ENCODE measurements around the gene INPP1.
A peak's percentile ranks its signal among the peaks of the same experiment; 100 is the strongest.
"Not testable (repeated sequence)": the region's sequence is repeated elsewhere in the genome, so short reads cannot be mapped to it uniquely, and the experiment has no call there.

Gene INPP1

GRCh38 chr2:190343536-190344275, at the start of gene INPP1:
Gene INPP1 (plus strand): TSS chr2:190343589. CDS start chr2:190360103, 16,514 bp downstream.
- peak; percentile 87 for FAIRE-seq
- DNase-seq (ENCODE audit: insufficient read length, low spot score): peak; percentile 34

DNA sequence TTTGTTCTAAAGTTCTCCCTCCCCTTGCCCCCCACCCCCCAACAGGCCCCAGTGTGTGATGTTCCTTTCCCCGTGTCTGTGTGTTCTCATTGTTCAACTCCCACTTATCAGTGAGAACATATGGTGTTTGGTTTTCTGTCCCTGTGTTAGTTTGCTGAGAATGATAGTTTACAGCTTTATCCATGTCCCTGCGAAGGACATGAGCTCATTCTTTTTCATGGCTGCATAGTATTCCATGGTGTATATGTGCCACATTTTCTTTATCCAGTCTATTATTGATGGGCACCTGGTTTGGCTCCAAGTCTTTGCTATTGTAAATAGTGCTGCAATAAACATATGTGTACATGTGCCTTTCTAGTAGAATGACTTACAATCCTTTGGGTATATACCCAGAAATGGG, 45.5 kb upstream of the INPP1 start:
- FAIRE-seq; DNase-seq (ENCODE audit: insufficient read length, low spot score): not testable (repeated sequence)

DNA sequence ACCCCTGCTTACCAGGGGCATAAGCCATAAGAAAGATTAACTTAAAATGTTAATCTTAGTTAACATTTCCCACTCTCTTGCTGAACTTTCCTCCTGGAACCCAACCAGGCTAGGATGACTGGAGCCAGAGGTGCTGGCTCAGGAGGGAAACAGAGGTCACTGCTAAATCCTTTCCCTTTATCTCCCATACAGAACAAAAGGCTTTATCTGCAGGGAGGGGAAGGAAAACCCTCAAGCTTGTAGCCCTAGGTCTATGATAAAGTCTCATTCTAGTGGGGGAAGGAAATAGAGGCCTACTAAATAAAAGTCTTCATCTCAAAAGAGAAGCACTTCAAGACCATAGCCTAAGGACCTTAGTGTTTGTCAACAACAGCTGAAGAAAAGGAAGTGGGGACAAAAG, 42.4 kb upstream of the INPP1 start:
- DNase-seq (ENCODE audit: insufficient read length, low spot score) (no peak), FAIRE-seq (no peak)

DNA sequence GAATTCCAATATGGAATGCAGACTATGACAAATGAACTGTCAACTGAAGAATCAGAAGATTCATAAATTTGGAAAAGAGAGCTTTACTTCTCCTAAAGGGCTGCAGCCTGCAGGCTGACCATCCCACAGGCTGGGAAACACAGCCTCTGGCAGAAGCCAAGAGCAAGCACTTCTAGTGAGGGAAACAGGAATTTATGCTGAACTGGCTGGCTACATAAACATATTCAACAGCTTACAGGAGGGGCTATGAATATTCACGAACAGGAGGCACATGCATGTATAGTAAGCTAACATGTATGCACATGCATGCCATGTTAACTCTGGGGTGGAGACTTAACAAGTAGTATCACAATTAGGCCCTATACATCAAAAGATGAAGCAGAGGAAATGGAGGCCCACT, 41.3 kb upstream of the INPP1 start:
- DNase-seq (ENCODE audit: insufficient read length, low spot score): no peak
- no peak for FAIRE-seq

GRCh38 chr2:190303647-190304046, 39.7 kb upstream of the INPP1 start:
- FAIRE-seq: no peak
- DNase-seq (ENCODE audit: insufficient read length, low spot score): no peak

DNA sequence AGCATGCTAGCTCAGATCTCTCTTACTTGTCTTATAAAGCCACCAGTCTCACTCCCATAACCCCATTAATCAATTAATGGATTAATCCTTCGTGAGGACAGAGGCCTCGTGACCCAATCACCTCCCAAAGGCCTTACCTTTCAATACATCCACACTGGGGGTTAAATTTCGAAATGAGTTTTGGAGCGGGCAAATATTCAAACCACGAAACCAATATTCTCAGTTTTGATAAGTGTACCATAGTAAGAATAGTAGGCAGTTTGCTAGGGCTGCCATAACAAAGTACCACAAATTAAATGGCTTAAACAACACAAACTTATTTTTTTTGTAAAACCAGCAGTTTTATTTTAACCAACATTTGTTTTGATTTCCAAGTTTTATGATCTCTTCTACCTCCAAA, 39.0 kb upstream of the INPP1 start:
- FAIRE-seq (peak; percentile 82), DNase-seq (ENCODE audit: insufficient read length, low spot score) (no peak)

DNA sequence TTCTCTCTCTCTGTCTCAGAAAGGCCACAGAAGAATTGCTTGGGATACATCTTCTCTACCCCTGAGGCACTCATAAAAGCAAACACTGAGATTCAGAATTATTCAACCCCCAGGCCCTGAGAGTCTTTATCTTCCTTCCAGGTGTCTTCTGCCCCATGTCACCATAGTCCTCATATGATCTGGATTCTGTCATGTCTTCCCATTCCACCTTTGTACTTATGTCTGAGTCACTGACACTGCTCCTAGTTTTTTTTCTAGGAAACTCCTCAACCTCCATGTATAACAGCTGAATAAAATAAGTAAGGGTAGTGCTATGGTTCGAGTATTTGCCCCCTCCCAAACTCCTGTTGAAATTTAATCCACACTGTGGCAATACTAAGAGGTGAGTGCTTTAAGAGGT, 35.4 kb upstream of the INPP1 start:
- FAIRE-seq: no peak
- DNase-seq (ENCODE audit: insufficient read length, low spot score): no peak

- FAIRE-seq (peak; percentile 37), DNase-seq (ENCODE audit: insufficient read length, low spot score) (no peak)
These were observed 31.3 kb upstream of the INPP1 start for GRCh38 chr2:190311893-190312634.

DNA sequence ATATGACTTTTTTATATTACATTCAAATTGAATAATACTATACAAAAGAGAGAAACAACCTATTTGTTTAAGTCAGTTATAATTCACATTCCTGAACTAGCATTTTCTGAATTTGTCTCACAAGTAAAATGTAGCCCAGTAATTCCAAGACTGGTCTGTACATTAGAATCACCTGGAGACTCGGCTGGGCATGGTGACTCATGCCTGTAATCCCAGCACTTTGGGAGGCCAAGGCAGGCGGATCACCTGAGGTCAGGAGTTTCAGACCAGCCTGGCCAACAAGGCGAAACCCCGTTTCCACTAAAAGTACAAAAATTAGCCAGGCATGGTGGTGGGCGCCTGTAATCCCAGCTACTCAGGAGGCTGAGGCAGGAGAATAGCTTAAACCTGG, 30.8 kb upstream of the INPP1 start:
- FAIRE-seq; DNase-seq (ENCODE audit: insufficient read length, low spot score): not testable (repeated sequence)

DNA sequence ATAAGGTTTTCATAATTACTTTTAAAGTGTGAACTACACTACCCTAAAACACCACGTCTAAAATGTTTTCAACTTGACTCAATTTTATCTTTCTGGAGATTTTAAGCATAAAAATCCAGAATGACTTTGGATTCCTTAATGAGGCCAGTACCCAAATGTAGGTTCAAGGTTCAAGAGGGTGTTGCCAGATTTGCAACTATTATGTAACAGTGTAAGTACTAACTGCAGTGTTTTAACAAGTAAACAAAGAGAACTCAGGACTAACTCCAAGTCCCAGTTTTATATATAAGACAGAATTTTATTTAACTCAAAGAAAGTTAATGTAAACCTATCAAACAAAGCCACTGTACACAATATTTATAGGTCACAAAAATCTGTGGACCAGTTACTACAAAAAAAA, 29.5 kb upstream of the INPP1 start:
- DNase-seq (ENCODE audit: insufficient read length, low spot score) (no peak), FAIRE-seq (peak; percentile 23)

DNA sequence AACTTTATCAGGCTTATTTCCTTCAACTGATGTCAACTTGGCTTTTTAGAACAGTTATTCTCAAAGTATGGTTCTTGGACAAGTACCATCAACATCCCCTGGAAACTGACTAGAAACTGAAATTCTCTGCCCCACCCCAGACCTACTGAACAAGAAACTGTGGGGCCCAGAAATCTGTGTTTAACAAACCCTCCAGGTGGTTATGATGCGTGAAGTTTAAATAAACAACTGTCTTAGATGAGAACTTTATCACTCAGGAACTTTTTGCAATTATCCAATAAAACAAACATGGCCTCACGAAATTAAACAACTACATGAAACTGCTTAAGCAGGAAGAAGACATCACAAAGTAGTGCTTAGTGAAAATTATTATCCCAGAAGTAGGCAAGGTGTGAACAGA, 28.1 kb upstream of the INPP1 start:
- DNase-seq (ENCODE audit: insufficient read length, low spot score): no peak
- peak; percentile 68 for FAIRE-seq

- DNase-seq (ENCODE audit: insufficient read length, low spot score) (no peak), FAIRE-seq (peak; percentile 14)
These were observed 24.9 kb upstream of the INPP1 start for GRCh38 chr2:190318514-190318913.

GRCh38 chr2:190318931-190319554, 24.3 kb upstream of the INPP1 start:
- DNase-seq (ENCODE audit: insufficient read length, low spot score) (peak; percentile 6), FAIRE-seq (no peak)

DNA sequence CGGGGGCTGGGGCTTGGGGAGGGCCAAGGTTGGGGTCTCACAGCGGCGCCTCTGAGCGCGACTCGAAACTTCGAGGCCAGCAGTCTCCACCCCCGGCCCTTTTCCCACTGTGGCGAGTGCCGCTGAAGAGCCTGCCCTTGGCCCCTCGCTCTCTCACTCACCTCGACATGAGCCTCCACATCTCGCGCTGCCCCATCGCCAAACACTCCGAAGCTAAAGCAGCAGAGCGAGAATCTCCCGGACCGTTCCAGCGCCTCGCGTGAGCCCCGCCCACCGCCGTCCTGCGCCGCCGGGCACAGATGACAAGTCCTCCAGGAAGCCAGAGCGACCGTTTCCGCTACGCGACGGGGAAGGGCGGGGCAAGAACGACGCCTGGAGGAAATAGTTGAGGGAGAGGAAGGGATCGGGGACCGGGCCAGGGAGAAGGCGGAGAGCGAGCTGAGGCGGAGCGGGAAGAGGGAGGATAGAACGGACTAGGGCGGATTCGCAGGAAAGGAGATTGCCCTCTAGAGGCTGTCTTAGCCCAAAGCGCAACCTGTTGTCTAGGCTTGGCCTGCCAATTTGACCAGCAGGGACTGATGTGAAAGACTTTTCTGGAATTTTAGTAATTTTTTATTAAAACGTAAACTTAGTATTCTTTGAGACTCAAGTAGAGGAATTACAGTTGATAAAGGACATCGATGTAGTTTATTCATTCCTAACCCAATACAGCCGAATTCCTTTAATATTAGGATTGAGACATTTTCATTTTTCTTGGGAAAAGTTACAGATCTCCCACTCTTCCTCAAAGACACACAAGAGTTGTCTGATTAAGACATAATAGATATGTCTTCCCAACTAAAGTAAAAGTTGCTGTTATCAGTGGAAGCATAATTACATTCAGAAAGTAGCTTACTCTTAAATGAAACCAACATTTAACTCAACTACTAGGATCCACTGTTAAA, 23.6 kb upstream of the INPP1 start, which contains the start of gene HIBCH:
HIBCH (minus strand) TSS at position 272 of the 944 bp plus-strand sequence; CDS start at position 196, 76 bp downstream.
- DNase-seq (ENCODE audit: insufficient read length, low spot score) (peak; percentile 62), FAIRE-seq (peak; percentile 98)

GRCh38 chr2:190320696-190321095, 22.7 kb upstream of the INPP1 start:
- no peak for FAIRE-seq
- DNase-seq (ENCODE audit: insufficient read length, low spot score): no peak

GRCh38 chr2:190323406-190323805, 20.0 kb upstream of the INPP1 start:
- FAIRE-seq: no peak
- DNase-seq (ENCODE audit: insufficient read length, low spot score): no peak

- DNase-seq (ENCODE audit: insufficient read length, low spot score) (no peak), FAIRE-seq (no peak)
These were observed 17.8 kb upstream of the INPP1 start for GRCh38 chr2:190325588-190325987.

DNA sequence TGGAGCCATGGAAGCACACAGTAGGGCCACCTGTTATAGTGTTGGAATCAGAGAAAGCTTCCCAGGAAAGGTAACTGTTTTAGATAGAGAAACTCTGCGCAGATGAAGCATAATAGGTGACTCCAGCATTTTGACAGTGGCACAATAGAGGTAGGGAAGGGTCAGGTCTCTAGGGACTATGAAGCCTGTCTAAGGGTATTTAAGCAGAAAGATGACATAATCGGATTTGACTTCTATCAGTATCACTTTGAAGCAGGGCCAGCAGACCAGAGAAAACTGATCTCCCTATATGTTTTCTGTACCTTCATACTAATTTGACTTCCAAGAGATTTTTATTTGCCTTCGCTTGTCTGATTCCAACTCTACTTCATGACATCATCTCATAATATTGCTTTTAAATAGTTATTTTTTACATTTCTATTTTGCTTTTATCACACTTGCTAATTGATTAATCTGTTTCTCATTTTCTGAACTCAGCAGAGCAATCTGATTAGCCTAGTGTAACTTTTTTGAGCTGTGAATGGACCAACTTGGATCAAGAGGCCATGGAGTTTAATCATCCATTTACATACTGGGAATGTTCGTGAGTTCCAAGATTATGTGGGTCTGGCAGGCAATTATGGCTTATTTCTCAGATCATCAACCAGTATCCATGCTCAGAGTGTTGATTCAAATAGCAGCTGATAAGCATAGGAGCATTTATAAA, 15.4 kb upstream of the INPP1 start:
- FAIRE-seq: no peak
- DNase-seq (ENCODE audit: insufficient read length, low spot score): no peak

DNA sequence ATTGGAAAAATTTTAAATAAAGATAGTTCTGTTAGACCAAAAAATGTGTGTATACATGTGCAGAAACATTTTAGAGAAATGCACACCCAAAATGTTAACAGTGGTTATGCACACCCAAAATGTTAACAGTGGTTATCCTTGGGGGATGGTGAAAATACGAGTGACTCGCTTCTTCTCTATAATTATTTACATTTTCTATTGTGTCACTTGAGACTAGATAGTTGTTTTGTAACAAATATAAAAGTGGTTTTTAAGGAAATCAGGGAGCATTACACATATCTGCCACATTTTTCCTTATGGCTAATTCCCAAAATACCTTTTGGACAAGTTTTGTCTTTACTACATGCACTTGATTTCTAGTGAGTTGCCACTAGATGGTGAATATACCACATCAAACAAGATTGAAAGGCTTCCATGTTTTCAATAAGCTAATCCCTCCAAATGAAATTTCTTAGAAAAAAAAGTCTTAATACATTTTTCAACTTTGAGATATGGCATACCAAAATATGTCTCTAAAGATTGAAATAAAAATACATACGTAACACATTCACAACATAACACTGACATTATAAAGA, 14.7 kb upstream of the INPP1 start:
- no peak for FAIRE-seq
- DNase-seq (ENCODE audit: insufficient read length, low spot score): no peak

Data from GM19239 (cell line).